Esophagus squamous epithelium (tissue), 4 donors: Measurements from ENCODE around the gene HTR6.

ENCODE experiments used
- CTCF ChIP-seq, 6 experiments: fragments of 450-650 bp in 4 of 6; fragments of 200-600 bp in 2 of 6; sonication (generic) in 2 of 6; IDR thresholded peaks; one replicate each; pipeline ENCODE4 v1.5.1; 2016 to 2019; ENCODE audit warnings: antibody characterized with exemption in 6 of 6, mild to moderate bottlenecking in 4 of 6, moderate library complexity in 4 of 6
- POLR2A ChIP-seq, 4 donors: fragments of 450-650 bp; IDR thresholded peaks; one replicate each; pipeline ENCODE4 v1.6.1; 2017; ENCODE audit warnings: antibody characterized with exemption in 4 of 4, mild to moderate bottlenecking in 4 of 4, moderate library complexity in 3 of 4

- TF ChIP-seq CTCF (IDR thresholded peaks at IDR 0.05) (no peak), POLR2A (IDR thresholded peaks at IDR 0.05) (no peak)
Observed at GRCh38 chr1:19623523-19623922, 41.2 kb upstream of the HTR6 start.
